ENCODE data around the gene VPS37B.

GRCh38 chr12:122853582-122854245 is 42.2 kb downstream of the VPS37B start:
- TF ChIP-seq ZBTB10 (tag by site-specific recombination; IDR thresholded peaks at IDR 0.05) (no peak), ZBTB49 (tag by site-specific recombination; IDR thresholded peaks at IDR 0.05; ENCODE audit: low read depth) (no peak), CTCF (tag by site-specific recombination; IDR thresholded peaks at IDR 0.05) (no peak), ZNF26 (tag by site-specific recombination; IDR thresholded peaks at IDR 0.05) (no peak), SETDB1 (IDR thresholded peaks at IDR 0.05; ENCODE audit: insufficient read length, low read length) (no peak), ZNF558 (tag by site-specific recombination; IDR thresholded peaks at IDR 0.05) (no peak), ZNF184 (tag by site-specific recombination; IDR thresholded peaks at IDR 0.05) (no peak), ZBTB17 (tag by site-specific recombination; IDR thresholded peaks at IDR 0.05) (no peak)

Measured in HEK293 (cell line).